ENCODE data around the gene ARHGEF25. TPM values are rescaled to one million over a fixed set of nuclear protein-coding genes. Genes with fewer than 3 reads are reported as not detected.

Gene ARHGEF25
- total RNA-seq, 2 experiments from 2014 or later: 1.4 to 1.5 TPM

- Mint-ChIP-seq H3K27ac (no peak overlapping the region), H3K9me3 (no peaks in the 10 kb centered on the region), H3K36me3 (ENCODE audit: low read depth) (no peaks in the 10 kb centered on the region), H3K4me3 (no peak overlapping the region), H3K4me1 (ENCODE audit: low read depth) (peaks cover 13% of the 10 kb centered on the region), H3K27me3 (ENCODE audit: low read depth) (peaks cover 85% of the 10 kb centered on the region)
- no peak for DNase-seq
- CTCF ChIA-PET: interaction anchor here (1.3 to 5.3 kb wide), 2 partner anchors 10 to 44 kb away, joined by 4 to 41 read pairs; no protein-coding TSS in a partner anchor
- intact Hi-C loops (cut with micrococcal nuclease): no loop called here
Measured at GRCh38 chr12:57626111-57626920, 15.1 kb downstream of the ARHGEF25 start.

GRCh38 chr12:57626921-57627445 lies 15.7 kb downstream of the ARHGEF25 start:
- Mint-ChIP-seq H3K4me1 (ENCODE audit: low read depth) (peaks cover 8% of the 10 kb centered on the region), H3K4me3 (no peak overlapping the region), H3K36me3 (ENCODE audit: low read depth) (no peaks in the 10 kb centered on the region), H3K9me3 (no peaks in the 10 kb centered on the region), H3K27ac (no peak overlapping the region), H3K27me3 (ENCODE audit: low read depth) (peaks cover 84% of the 10 kb centered on the region)
- DNase-seq: no peak
- intact Hi-C loops (cut with micrococcal nuclease): no loop called here
- CTCF ChIA-PET: interaction anchor here (0.7 to 5.3 kb wide), 8 partner anchors 8 to 168 kb away, joined by 3 to 41 read pairs (median 4); no protein-coding TSS in a partner anchor

- H3K27ac Mint-ChIP-seq: no peak overlapping the region
- H3K4me3 Mint-ChIP-seq: peak overlapping the region; percentile 15
- H3K9me3 Mint-ChIP-seq: no peaks in the 10 kb centered on the region
- H3K27me3 Mint-ChIP-seq (ENCODE audit: low read depth): peaks cover 79% of the 10 kb centered on the region
- H3K36me3 Mint-ChIP-seq (ENCODE audit: low read depth): no peaks in the 10 kb centered on the region
- H3K4me1 Mint-ChIP-seq (ENCODE audit: low read depth): peaks cover 7% of the 10 kb centered on the region
- CTCF ChIA-PET: interaction anchor here (0.7 to 5.3 kb wide), 9 partner anchors 9 to 169 kb away, joined by 3 to 41 read pairs (median 4); no protein-coding TSS in a partner anchor
- intact Hi-C loops (cut with micrococcal nuclease): no loop called here
- DNase-seq: peak; percentile 59
Measured at GRCh38 chr12:57627501-57628279, 16.5 kb downstream of the ARHGEF25 start.

- no peak overlapping the region for H3K4me3 Mint-ChIP-seq
- H3K27ac Mint-ChIP-seq: no peak overlapping the region
Measured at GRCh38 chr12:57628280-57629191, 17.3 kb downstream of the ARHGEF25 start.

GRCh38 chr12:57629897-57630471 lies 18.7 kb downstream of the ARHGEF25 start:
- no peak for DNase-seq
- peaks cover 12% of the 10 kb centered on the region for H3K4me1 Mint-ChIP-seq (ENCODE audit: low read depth)
- H3K36me3 Mint-ChIP-seq (ENCODE audit: low read depth): no peaks in the 10 kb centered on the region
- H3K27ac Mint-ChIP-seq: no peak overlapping the region
- intact Hi-C loops (cut with micrococcal nuclease): loop anchor here (5.0 kb wide), 1 partner anchor 267 kb away; no protein-coding TSS in a partner anchor
- H3K4me3 Mint-ChIP-seq: no peak overlapping the region
- peaks cover 71% of the 10 kb centered on the region for H3K27me3 Mint-ChIP-seq (ENCODE audit: low read depth)
- CTCF ChIA-PET: interaction anchor here (0.7 to 2.2 kb wide), 7 partner anchors 8 to 47 kb away, joined by 3 to 6 read pairs (median 4); no protein-coding TSS in a partner anchor
- no peaks in the 10 kb centered on the region for H3K9me3 Mint-ChIP-seq

More at GRCh38 chr12:57628280-57629191, 17.3 kb downstream of the ARHGEF25 start:
- no peak for DNase-seq
- Mint-ChIP-seq H3K36me3 (ENCODE audit: low read depth) (no peaks in the 10 kb centered on the region), H3K9me3 (no peaks in the 10 kb centered on the region), H3K27me3 (ENCODE audit: low read depth) (peaks cover 77% of the 10 kb centered on the region), H3K4me1 (ENCODE audit: low read depth) (peaks cover 12% of the 10 kb centered on the region)
- CTCF ChIA-PET: interaction anchor here (1.3 to 5.3 kb wide), 6 partner anchors 9 to 170 kb away, joined by 3 to 41 read pairs (median 4); no protein-coding TSS in a partner anchor
- intact Hi-C loops (cut with micrococcal nuclease): no loop called here

- H3K4me3 Mint-ChIP-seq: no peak overlapping the region
- no peak for DNase-seq
- CTCF ChIA-PET: interaction anchor here (0.8 to 2.2 kb wide), 9 partner anchors 9 to 57 kb away, joined by 3 to 6 read pairs (median 3); no protein-coding TSS in a partner anchor
- peaks cover 65% of the 10 kb centered on the region for H3K27me3 Mint-ChIP-seq (ENCODE audit: low read depth)
- no peak overlapping the region for H3K27ac Mint-ChIP-seq
- no peaks in the 10 kb centered on the region for H3K36me3 Mint-ChIP-seq (ENCODE audit: low read depth)
- intact Hi-C loops (cut with micrococcal nuclease): loop anchor here (5.0 kb wide), 1 partner anchor 266 kb away; no protein-coding TSS in a partner anchor
- H3K4me1 Mint-ChIP-seq (ENCODE audit: low read depth): peaks cover 12% of the 10 kb centered on the region
- no peaks in the 10 kb centered on the region for H3K9me3 Mint-ChIP-seq
Measured at GRCh38 chr12:57630891-57631433, 19.7 kb downstream of the ARHGEF25 start.

GRCh38 chr12:57631566-57632072 lies 20.4 kb downstream of the ARHGEF25 start:
- H3K27me3 Mint-ChIP-seq (ENCODE audit: low read depth): peaks cover 59% of the 10 kb centered on the region
- H3K36me3 Mint-ChIP-seq (ENCODE audit: low read depth): no peaks in the 10 kb centered on the region
- no peak overlapping the region for H3K27ac Mint-ChIP-seq
- no peak for DNase-seq
- no peaks in the 10 kb centered on the region for H3K9me3 Mint-ChIP-seq
- peak overlapping the region; percentile 73 for H3K4me3 Mint-ChIP-seq
- CTCF ChIA-PET: interaction anchor here (0.8 to 3.5 kb wide), 8 partner anchors 9 to 56 kb away, joined by 3 to 37 read pairs (median 4); no protein-coding TSS in a partner anchor
- intact Hi-C loops (cut with micrococcal nuclease): loop anchor here (1.0 to 5.0 kb wide), 3 partner anchors 21 to 266 kb away; partner anchors contain the start of gene ARHGEF25
- peaks cover 12% of the 10 kb centered on the region for H3K4me1 Mint-ChIP-seq (ENCODE audit: low read depth)

GRCh38 chr12:57632073-57632957 lies 21.1 kb downstream of the ARHGEF25 start:
- Mint-ChIP-seq H3K4me1 (ENCODE audit: low read depth) (peaks cover 8% of the 10 kb centered on the region), H3K27ac (no peak overlapping the region), H3K27me3 (ENCODE audit: low read depth) (peaks cover 54% of the 10 kb centered on the region), H3K9me3 (no peaks in the 10 kb centered on the region), H3K4me3 (peak overlapping the region; percentile 73), H3K36me3 (ENCODE audit: low read depth) (no peaks in the 10 kb centered on the region)
- intact Hi-C loops (cut with micrococcal nuclease): loop anchor here (1.0 to 5.0 kb wide), 3 partner anchors 22 to 265 kb away; partner anchors contain the start of gene ARHGEF25
- CTCF ChIA-PET: interaction anchor here (0.6 to 3.5 kb wide), 16 partner anchors 11 to 279 kb away, joined by 3 to 37 read pairs (median 4); no protein-coding TSS in a partner anchor
- peak; percentile 41 for DNase-seq

- peak; percentile 65 for DNase-seq
- peaks cover 8% of the 10 kb centered on the region for H3K4me1 Mint-ChIP-seq (ENCODE audit: low read depth)
- H3K9me3 Mint-ChIP-seq: no peaks in the 10 kb centered on the region
- intact Hi-C loops (cut with micrococcal nuclease): loop anchor here (1.0 to 5.0 kb wide), 8 partner anchors 12 to 264 kb away; partner anchors contain the start of genes ARHGEF25 and GLI1
- peaks cover 49% of the 10 kb centered on the region for H3K27me3 Mint-ChIP-seq (ENCODE audit: low read depth)
- peak within 1 kb of the TSS; percentile 73 for H3K4me3 Mint-ChIP-seq
- no peak within 1 kb of the TSS for H3K27ac Mint-ChIP-seq
- CTCF ChIA-PET: interaction anchor here (0.6 to 3.5 kb wide), 17 partner anchors 12 to 280 kb away, joined by 3 to 37 read pairs (median 3); no protein-coding TSS in a partner anchor
- H3K36me3 Mint-ChIP-seq (ENCODE audit: low read depth): no peaks in the 10 kb centered on the region
Measured at GRCh38 chr12:57632958-57633840, 22.0 kb downstream of the ARHGEF25 start, which contains the start of gene B4GALNT1. TSS of gene B4GALNT1 (minus strand) at chr12:57633201. CDS start at chr12:57632132, 1,069 bp downstream.
